GM21423 (cell line): ENCODE results near the gene LZTR1.

Experiments
- ATAC-seq: cut with Tn5 transposase; IDR thresholded peaks from one replicate; pipeline ENCODE4 v1.9.1; 2021; ENCODE audit warnings: mild to moderate bottlenecking, moderate library complexity; ENCODE audit not compliant: unreplicated experiment

The LZTR1 gene

GRCh38 chr22:20979940-20980453, 2.1 kb upstream of the LZTR1 start:
- no peak for ATAC-seq

- no peak for ATAC-seq
Observed at GRCh38 chr22:20980523-20980922, 1.6 kb upstream of the LZTR1 start.

- ATAC-seq, result no peak
Observed at GRCh38 chr22:20980938-20981722, 967 bp upstream of the LZTR1 start.

GRCh38 chr22:20982563-20982882, 426 bp downstream of the LZTR1 start:
- ATAC-seq, result peak; percentile 6

- no peak for ATAC-seq
Observed at GRCh38 chr22:20983081-20983771, 1.1 kb downstream of the LZTR1 start.

GRCh38 chr22:20985720-20986119, 3.6 kb downstream of the LZTR1 start:
- no peak for ATAC-seq

GRCh38 chr22:20986365-20986764, 4.3 kb downstream of the LZTR1 start:
- ATAC-seq, result no peak

- no peak for ATAC-seq
Observed at GRCh38 chr22:20987375-20987774, 5.3 kb downstream of the LZTR1 start.

- no peak for ATAC-seq
Observed at GRCh38 chr22:20988573-20989322, 6.7 kb downstream of the LZTR1 start.

- no peak for ATAC-seq
Observed at GRCh38 chr22:20989323-20990138, 7.4 kb downstream of the LZTR1 start.

- ATAC-seq, result no peak
Observed at GRCh38 chr22:20990184-20991180, 8.4 kb downstream of the LZTR1 start.

GRCh38 chr22:20991252-20992055, 9.4 kb downstream of the LZTR1 start:
- ATAC-seq, result no peak

GRCh38 chr22:20992056-20992442, 10.0 kb downstream of the LZTR1 start:
- no peak for ATAC-seq

GRCh38 chr22:20992456-20993303, 10.6 kb downstream of the LZTR1 start:
- no peak for ATAC-seq

GRCh38 chr22:20993304-20994127, 11.4 kb downstream of the LZTR1 start:
- no peak for ATAC-seq

GRCh38 chr22:20994128-20994901, 12.2 kb downstream of the LZTR1 start:
- ATAC-seq, result no peak
